NCI-H2227 (cell line): ENCODE results near the gene ANKRD55.
"Not testable (repeated sequence)": the region's sequence is repeated elsewhere in the genome, so short reads cannot be mapped to it uniquely, and the experiment has no call there.

Source experiments
- DNase-seq: peaks from one replicate; lab custom pipeline; 2025; ENCODE audit not compliant: unreplicated experiment; lab: John Stamatoyannopoulos, UW

Gene ANKRD55

GRCh38 chr5:56253924-56254323 lies 20.8 kb upstream of the ANKRD55 start:
- no peak for DNase-seq

GRCh38 chr5:56253126-56253525 lies 20.0 kb upstream of the ANKRD55 start:
- DNase-seq = no peak

GRCh38 chr5:56251918-56252553 lies 18.9 kb upstream of the ANKRD55 start:
- no peak for DNase-seq

GRCh38 chr5:56251440-56251839 lies 18.3 kb upstream of the ANKRD55 start:
- no peak for DNase-seq

- no peak for DNase-seq
Observed at GRCh38 chr5:56250011-56250410, 16.9 kb upstream of the ANKRD55 start.

- not testable (repeated sequence) for DNase-seq
Observed at GRCh38 chr5:56249085-56249484, 16.0 kb upstream of the ANKRD55 start.

- DNase-seq = no peak
Observed at GRCh38 chr5:56247592-56247991, 14.5 kb upstream of the ANKRD55 start.

GRCh38 chr5:56246769-56247168 lies 13.6 kb upstream of the ANKRD55 start:
- DNase-seq = no peak

- no peak for DNase-seq
Observed at GRCh38 chr5:56245481-56245880, 12.4 kb upstream of the ANKRD55 start.

GRCh38 chr5:56244627-56245026 lies 11.5 kb upstream of the ANKRD55 start:
- DNase-seq = no peak

GRCh38 chr5:56242271-56242670 lies 9.1 kb upstream of the ANKRD55 start:
- not testable (repeated sequence) for DNase-seq

GRCh38 chr5:56232538-56232937 lies 592 bp downstream of the ANKRD55 start:
- no peak for DNase-seq

GRCh38 chr5:56230576-56230975 lies 2.6 kb downstream of the ANKRD55 start:
- no peak for DNase-seq

GRCh38 chr5:56229111-56229510 lies 4.0 kb downstream of the ANKRD55 start:
- DNase-seq = no peak

GRCh38 chr5:56228631-56229030 lies 4.5 kb downstream of the ANKRD55 start:
- no peak for DNase-seq

- no peak for DNase-seq
Observed at GRCh38 chr5:56227691-56228090, 5.4 kb downstream of the ANKRD55 start.

GRCh38 chr5:56223298-56223697 lies 9.8 kb downstream of the ANKRD55 start:
- not testable (repeated sequence) for DNase-seq

GRCh38 chr5:56221601-56222000 lies 11.5 kb downstream of the ANKRD55 start:
- DNase-seq = not testable (repeated sequence)

GRCh38 chr5:56215019-56215830 lies 17.9 kb downstream of the ANKRD55 start:
- no peak for DNase-seq

- not testable (repeated sequence) for DNase-seq
Observed at GRCh38 chr5:56213886-56214535, 19.1 kb downstream of the ANKRD55 start.

GRCh38 chr5:56212130-56212879 lies 20.8 kb downstream of the ANKRD55 start:
- no peak for DNase-seq
